T-cell (primary cell): Measurements from ENCODE around the gene FANCM. TPM values are rescaled to one million over a fixed set of nuclear protein-coding genes. Genes with fewer than 3 reads are reported as not detected.

ENCODE experiments used
- ATAC-seq, 4 experiments: fragments of 200-7000 bp in 3 of 4; fragments of 150-1000 bp in 1 of 4; cut with Tn5 transposase; replicated peaks in 1 of 4; 1 replicate in 3 of 4; 2 replicates in 1 of 4; pipeline ENCODE4 v1.10.0; 2021; ENCODE audit warnings: moderate library complexity in 3 of 4, mild to moderate bottlenecking in 2 of 4, moderate number of reproducible peaks in 1 of 4
- CTCF ChIA-PET, 2 donors: fragments of 300-600 bp; sonication (Branson Sonifier 250); formaldehyde crosslinking; loops; one replicate each; lab custom pipeline; 2022; ENCODE audit warnings: antibody characterized with exemption in 2 of 2; lab: Charles Lee
- POLR2A ChIA-PET, 2 donors: fragments of 300-600 bp; sonication (Branson Sonifier 250); formaldehyde crosslinking; loops; one replicate each; lab custom pipeline; 2022; ENCODE audit warnings: antibody characterized with exemption in 2 of 2; lab: Charles Lee
- DNase-seq, 35 experiments: peaks; one replicate each; pipeline versions ENCODE4 v3.0.0 to v3.0.0-alpha.2; 2013 to 2023
- H3K27ac ChIP-seq: one replicate; pipeline ENCODE4 v1.5.1; 2013; ENCODE audit warnings: low read length
- H3K27me3 ChIP-seq, 2 experiments: replicated peaks in 1 of 2; 1 replicate in 1 of 2; 2 replicates in 1 of 2; pipeline versions ENCODE4 v1.6.1 to v1.7.0; 2013; ENCODE audit warnings: low read length in 1 of 2, mixed read lengths in 1 of 2; ENCODE audit not compliant: control insufficient read depth in 2 of 2, insufficient read depth in 2 of 2; ENCODE audit errors: extremely low read depth in 1 of 2
- H3K36me3 ChIP-seq, 2 donors: 1 replicate in 1 of 2; 2 replicates in 1 of 2; pipeline versions ENCODE4 v1.6.1 to v1.7.0; 2013; ENCODE audit warnings: low read length in 1 of 2; ENCODE audit not compliant: control insufficient read depth in 2 of 2, insufficient read depth in 1 of 2; ENCODE audit errors: extremely low read depth in 1 of 2
- H3K4me1 ChIP-seq, 2 experiments: 1 replicate in 1 of 2; 2 replicates in 1 of 2; pipeline versions ENCODE4 v1.6.1 to v1.7.0; 2013; ENCODE audit warnings: low read length in 2 of 2, mixed read lengths in 1 of 2; ENCODE audit not compliant: insufficient read depth in 2 of 2, control insufficient read depth in 1 of 2; ENCODE audit errors: extremely low read depth in 1 of 2
- H3K4me3 ChIP-seq, 2 donors: 1 replicate in 1 of 2; 2 replicates in 1 of 2; pipeline versions ENCODE4 v1.5.1 to v1.7.0; 2013; ENCODE audit warnings: mild to moderate bottlenecking in 2 of 2, low read length in 1 of 2, moderate library complexity in 1 of 2; ENCODE audit not compliant: control insufficient read depth in 1 of 2; ENCODE audit errors: extremely low read depth in 1 of 2
- H3K9me3 ChIP-seq: 2 replicates; pipeline ENCODE4 v1.7.0; 2013
- H3K27ac Mint-ChIP-seq, 2 donors: one replicate each; pipeline ENCODE4 v1.8.0; 2020 to 2021; ENCODE audit warnings: mild to moderate bottlenecking in 2 of 2, mixed read lengths in 2 of 2
- H3K27me3 Mint-ChIP-seq, 2 donors: one replicate each; pipeline ENCODE4 v1.8.0; 2021 to 2022; ENCODE audit warnings: mixed read lengths in 2 of 2
- H3K36me3 Mint-ChIP-seq: one replicate; pipeline ENCODE4 v1.8.0; 2021; ENCODE audit warnings: mixed read lengths
- H3K4me1 Mint-ChIP-seq, 3 donors: one replicate each; pipeline ENCODE4 v1.8.0; 2020 to 2022; ENCODE audit warnings: mixed read lengths in 3 of 3, mild to moderate bottlenecking in 1 of 3
- H3K4me3 Mint-ChIP-seq, 3 donors: one replicate each; pipeline ENCODE4 v1.8.0; 2020 to 2022; ENCODE audit warnings: mild to moderate bottlenecking in 3 of 3, mixed read lengths in 3 of 3, moderate library complexity in 3 of 3
- H3K9me3 Mint-ChIP-seq, 3 donors: one replicate each; pipeline ENCODE4 v1.8.0; 2020 to 2022; ENCODE audit warnings: mixed read lengths in 3 of 3
- WGBS: methylation state at CpG from one replicate; pipeline ENCODE4 v1.1.5; 2013; ENCODE audit warnings: missing lambda C conversion rate; ENCODE audit not compliant: insufficient coverage; 5-methylcytosine and 5-hydroxymethylcytosine counted together
- total RNA-seq, 35 experiments: library from RNA in 6 of 35; stranded (reverse) in 6 of 35; fragments of 120-200 nt in 1 of 35; gene quantifications; one replicate each; pipeline versions ENCODE4 v1.2.1 to v1.2.4 and lab custom pipeline; 2013 to 2026

The FANCM gene
- total RNA-seq, 5 donors from 2014 or later (not counting 1 experiment from before 2014, with no cell fraction given), result 7.5 to 10.5 (median 8.7) TPM

DNA sequence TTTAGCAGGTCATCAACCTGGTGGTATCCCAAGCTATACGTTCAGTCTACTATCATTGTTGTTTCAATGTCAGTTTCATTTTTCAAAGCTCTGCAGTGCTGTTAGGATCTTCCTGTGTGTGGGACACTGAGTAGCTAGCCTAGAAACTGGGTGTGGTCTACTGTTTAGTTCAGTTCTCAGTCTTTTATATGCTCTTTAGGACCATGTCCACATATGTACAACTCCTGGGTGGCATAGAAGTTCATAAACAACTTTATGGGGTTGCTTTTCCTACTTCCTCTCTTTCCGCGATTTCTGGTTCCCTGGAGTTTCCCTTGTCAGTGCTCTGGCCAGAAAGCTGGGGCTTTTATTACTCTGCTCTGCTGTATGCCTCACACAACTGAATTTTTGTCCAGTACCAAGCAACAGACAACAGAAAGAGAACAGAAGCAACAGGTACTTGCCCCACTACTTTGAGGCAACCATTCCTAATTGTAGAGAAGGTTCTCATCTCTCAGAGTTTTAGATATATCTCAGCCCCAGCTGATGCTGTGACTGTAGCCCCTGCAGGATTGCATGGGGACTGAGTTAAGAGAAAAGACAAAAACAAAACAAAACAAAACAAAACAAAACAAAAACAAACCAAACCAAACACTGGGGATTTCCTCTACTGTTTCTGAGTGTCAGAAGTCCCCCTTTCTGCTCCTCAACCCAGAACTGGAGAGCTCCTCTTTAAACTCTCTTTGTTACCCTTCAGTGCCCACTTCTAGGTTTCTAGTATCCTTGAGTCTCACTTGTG lies 86.9 kb downstream of the FANCM start:
- Mint-ChIP-seq H3K4me3 (no peak overlapping the region), H3K4me1 (peaks cover 2 to 12% (median 7%) of the 10 kb centered on the region in 3 donors), H3K27ac (no peak overlapping the region), H3K27me3 (no peaks in the 10 kb centered on the region), H3K36me3 (peaks cover 52% of the 10 kb centered on the region), H3K9me3 (no peaks in the 10 kb centered on the region)
- Histone ChIP-seq H3K9me3 (no peaks in the 10 kb centered on the region), H3K4me3 (no peak overlapping the region), H3K27me3 (no peaks in the 10 kb centered on the region), H3K4me1 (no peaks in the 10 kb centered on the region), H3K36me3 (peaks cover 6 to 21% of the 10 kb centered on the region in 2 donors), H3K27ac (no peak overlapping the region)
- DNase-seq (no peak), ATAC-seq (no peak)
- WGBS, result 92% methylated on average over 2 of the region's 3 CpGs
- ChIA-PET POLR2A (interaction anchor here in 1 of 2 donors (0.7 kb wide), 1 partner anchor 99 kb away, joined by 3 read pairs; no protein-coding TSS in a partner anchor), CTCF (interaction anchor here in 1 of 2 donors (0.5 kb wide), 1 partner anchor 38 kb away, joined by 3 read pairs; no protein-coding TSS in a partner anchor)

DNA sequence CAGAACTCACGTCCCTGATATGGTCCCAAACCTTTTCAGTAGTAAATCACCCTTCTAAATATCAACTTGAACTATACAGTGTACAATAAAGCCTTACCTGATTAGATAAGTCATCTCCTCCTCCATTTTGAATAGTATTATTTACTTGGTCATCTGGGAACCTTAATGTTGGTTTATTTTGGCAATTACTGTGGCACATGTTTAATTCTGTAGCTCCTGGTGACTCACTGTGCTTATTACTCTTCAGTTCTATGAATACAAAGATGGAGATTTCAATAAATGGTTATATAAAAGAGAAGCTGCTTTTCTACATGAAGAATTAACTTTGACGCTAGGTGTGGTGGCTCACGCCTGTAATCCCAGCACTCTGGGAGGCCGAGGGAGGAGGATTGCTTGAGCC lies 91.8 kb downstream of the FANCM start:
- no peaks in the 10 kb centered on the region for H3K4me1 ChIP-seq
- Mint-ChIP-seq H3K4me1 (peaks cover 2 to 12% (median 7%) of the 10 kb centered on the region in 3 donors), H3K36me3 (peaks cover 62% of the 10 kb centered on the region), H3K27me3 (no peaks in the 10 kb centered on the region), H3K4me3 (no peak overlapping the region), H3K9me3 (no peaks in the 10 kb centered on the region), H3K27ac (no peak overlapping the region)
- ATAC-seq, result no peak
- H3K27ac ChIP-seq, result no peak overlapping the region
- CTCF ChIA-PET, result no interaction called here
- H3K9me3 ChIP-seq, result no peaks in the 10 kb centered on the region
- no CpG with 5 or more reads among the region's 4 CpGs for WGBS
- peaks cover 6 to 26% of the 10 kb centered on the region in 2 donors for H3K36me3 ChIP-seq
- H3K4me3 ChIP-seq, result no peak overlapping the region
- POLR2A ChIA-PET, result interaction anchor here in 1 of 2 donors (1.0 kb wide), 1 partner anchor 265 kb away, joined by 4 read pairs; the partner anchor contains the start of genes KLHL28 and TOGARAM1
- no peaks in the 10 kb centered on the region for H3K27me3 ChIP-seq
- DNase-seq, result no peak

DNA sequence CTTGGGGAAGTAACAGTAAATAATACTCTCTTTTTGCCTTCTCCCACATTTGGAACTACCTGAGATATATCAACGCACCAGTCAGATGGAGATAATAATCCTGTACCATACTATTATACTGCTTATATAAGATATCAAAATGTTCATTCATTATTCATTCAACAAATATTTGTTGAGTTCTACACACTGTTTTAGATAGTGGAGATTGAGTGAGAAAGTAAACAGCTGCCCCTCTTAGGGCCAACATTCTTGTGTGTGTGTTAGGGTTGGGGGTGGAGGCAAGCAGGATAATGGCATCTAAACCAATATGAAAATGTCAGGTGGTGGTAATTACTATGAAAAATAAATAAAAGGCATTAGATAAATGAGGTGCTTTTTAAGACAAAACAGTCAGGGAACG lies 103.3 kb downstream of the FANCM start:
- no peak for ATAC-seq

DNA sequence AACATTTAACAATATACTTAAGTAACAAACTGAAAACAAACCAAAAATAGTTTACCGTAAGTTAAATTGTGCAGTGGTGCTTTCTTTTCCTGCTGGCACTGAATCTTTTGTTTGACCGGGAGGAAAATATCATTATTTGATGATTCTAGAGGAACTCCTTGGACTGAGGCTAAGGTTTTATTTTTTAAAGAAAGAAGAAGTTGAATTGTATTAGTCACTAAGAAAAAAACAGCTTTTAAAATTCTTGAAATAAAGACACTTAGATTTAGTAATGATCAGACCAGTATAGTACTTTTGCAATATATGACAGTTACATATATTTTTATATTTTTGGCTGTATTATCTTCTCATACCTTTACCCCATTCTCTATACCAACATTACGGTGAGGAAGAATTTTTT lies 107.0 kb downstream of the FANCM start:
- H3K9me3 Mint-ChIP-seq, result no peaks in the 10 kb centered on the region
- no CpG with 5 or more reads among the region's 3 CpGs for WGBS
- ChIA-PET POLR2A (no interaction called here), CTCF (interaction anchor here (0.6 to 1.1 kb wide), 2 partner anchors 11 to 363 kb away, joined by 3 to 5 read pairs; partner anchors contain the start of gene MIS18BP1 (in 1 of the 2))
- Histone ChIP-seq H3K9me3 (no peaks in the 10 kb centered on the region), H3K4me1 (peaks cover 0 to 2% of the 10 kb centered on the region in 2 experiments), H3K4me3 (no peak overlapping the region), H3K36me3 (peaks cover 0 to 19% of the 10 kb centered on the region in 2 donors), H3K27ac (no peak overlapping the region), H3K27me3 (no peaks in the 10 kb centered on the region)
- H3K4me3 Mint-ChIP-seq, result no peak overlapping the region
- peaks cover 12% of the 10 kb centered on the region for H3K36me3 Mint-ChIP-seq
- DNase-seq (no peak), ATAC-seq (no peak)
- H3K27ac Mint-ChIP-seq, result no peak overlapping the region
- no peaks in the 10 kb centered on the region for H3K27me3 Mint-ChIP-seq
- H3K4me1 Mint-ChIP-seq, result peaks cover 0 to 9% (median 0%) of the 10 kb centered on the region in 3 donors

More for the DNA sequence above, 103.3 kb downstream of the FANCM start:
- no peaks in the 10 kb centered on the region for H3K9me3 ChIP-seq
- H3K27ac ChIP-seq, result no peak overlapping the region
- Mint-ChIP-seq H3K4me1 (peaks cover 0 to 2% (median 0%) of the 10 kb centered on the region in 3 donors), H3K9me3 (no peaks in the 10 kb centered on the region), H3K27ac (no peak overlapping the region), H3K36me3 (peaks cover 19% of the 10 kb centered on the region), H3K4me3 (no peak overlapping the region), H3K27me3 (no peaks in the 10 kb centered on the region)
- POLR2A ChIA-PET, result no interaction called here
- H3K4me3 ChIP-seq, result no peak overlapping the region
- H3K27me3 ChIP-seq, result no peaks in the 10 kb centered on the region
- peaks cover 0 to 26% of the 10 kb centered on the region in 2 donors for H3K36me3 ChIP-seq
- no peaks in the 10 kb centered on the region for H3K4me1 ChIP-seq
- DNase-seq, result no peak
- 92% methylated on average over 1 of the region's 2 CpGs for WGBS
- CTCF ChIA-PET, result no interaction called here

DNA sequence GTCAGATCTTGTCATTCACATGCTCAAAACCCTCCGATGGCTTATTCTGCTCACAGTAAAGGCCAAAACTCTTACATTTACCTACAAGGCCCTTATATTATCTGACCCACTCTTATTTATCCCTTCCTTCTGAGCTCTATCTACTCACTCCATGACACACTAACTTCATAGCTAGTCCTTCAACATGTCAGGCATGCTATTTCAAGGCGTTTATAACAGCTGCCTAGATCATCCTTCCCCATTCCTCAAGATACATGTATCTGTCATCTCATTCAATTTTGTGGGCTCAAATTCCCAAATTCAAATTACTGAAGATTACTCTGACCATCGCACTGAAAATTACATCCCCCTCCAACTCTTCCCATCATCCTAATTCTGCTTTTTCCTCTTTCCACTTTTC lies 110.4 kb downstream of the FANCM start:
- no peaks in the 10 kb centered on the region for H3K27me3 Mint-ChIP-seq
- peaks cover 0 to 6% of the 10 kb centered on the region in 2 donors for H3K36me3 ChIP-seq
- H3K4me1 Mint-ChIP-seq, result peaks cover 10 to 19% (median 16%) of the 10 kb centered on the region in 3 donors
- no peak overlapping the region for H3K27ac Mint-ChIP-seq
- no peak for ATAC-seq
- CTCF ChIA-PET, result no interaction called here
- no peak overlapping the region for H3K27ac ChIP-seq
- H3K27me3 ChIP-seq, result no peaks in the 10 kb centered on the region
- POLR2A ChIA-PET, result interaction anchor here in 1 of 2 donors (0.6 to 0.7 kb wide), 2 partner anchors 11 to 344 kb away, joined by 3 read pairs; no protein-coding TSS in a partner anchor
- H3K36me3 Mint-ChIP-seq, result peaks cover 12% of the 10 kb centered on the region
- no peak overlapping the region for H3K4me3 ChIP-seq
- peaks cover 13 to 15% of the 10 kb centered on the region in 2 experiments for H3K4me1 ChIP-seq
- no peaks in the 10 kb centered on the region for H3K9me3 ChIP-seq
- DNase-seq, result no peak
- H3K4me3 Mint-ChIP-seq, result no peak overlapping the region
- H3K9me3 Mint-ChIP-seq, result no peaks in the 10 kb centered on the region
- WGBS, result 96% methylated on average over 2 of the region's 3 CpGs

DNA sequence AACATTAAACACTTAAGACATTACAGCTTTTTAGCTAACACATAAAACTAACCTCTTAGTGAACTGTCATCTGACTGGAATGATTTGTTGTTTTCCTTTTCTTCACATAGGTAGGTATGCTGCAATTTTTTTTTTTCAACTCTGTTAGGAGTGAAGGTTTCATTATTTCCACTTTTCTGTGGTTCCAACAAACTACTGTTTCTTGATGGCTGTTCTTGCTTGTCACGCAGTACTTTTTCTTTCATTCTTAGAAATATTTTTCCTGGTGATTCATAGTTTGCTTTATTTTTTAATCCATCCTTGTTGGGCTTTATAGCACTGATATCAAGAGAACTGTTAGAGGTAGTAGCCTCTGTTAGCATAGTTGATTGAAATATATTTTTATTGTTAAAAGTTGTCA lies 111.0 kb downstream of the FANCM start:
- ATAC-seq, result no peak
- WGBS, result no CpG with 5 or more reads among the region's 1 CpG
- Mint-ChIP-seq H3K27me3 (no peaks in the 10 kb centered on the region), H3K4me3 (no peak overlapping the region), H3K4me1 (peaks cover 15 to 25% (median 22%) of the 10 kb centered on the region in 3 donors), H3K27ac (no peak overlapping the region), H3K9me3 (no peaks in the 10 kb centered on the region), H3K36me3 (peaks cover 8% of the 10 kb centered on the region)
- Histone ChIP-seq H3K36me3 (peaks cover 0 to 6% of the 10 kb centered on the region in 2 donors), H3K4me1 (peaks cover 13 to 19% of the 10 kb centered on the region in 2 experiments), H3K27me3 (no peaks in the 10 kb centered on the region), H3K9me3 (no peaks in the 10 kb centered on the region), H3K27ac (no peak overlapping the region), H3K4me3 (no peak overlapping the region)
- CTCF ChIA-PET, result no interaction called here
- DNase-seq, result no peak
- POLR2A ChIA-PET, result interaction anchor here in 1 of 2 donors (0.6 to 0.7 kb wide), 2 partner anchors 11 to 345 kb away, joined by 3 read pairs; no protein-coding TSS in a partner anchor
